ENCODE data around the gene PCBP1. TPM values are rescaled to one million over a fixed set of nuclear protein-coding genes. Genes with fewer than 3 reads are reported as not detected.
"Not testable (repeated sequence)": the region's sequence is repeated elsewhere in the genome, so short reads cannot be mapped to it uniquely, and the experiment has no call there.

Gene PCBP1
- total RNA-seq, 1 donor: 55.7 TPM

- no peak for DNase-seq (ENCODE audit: insufficient read length, low spot score, missing footprints)
- TF ChIP-seq, protein P1, sequence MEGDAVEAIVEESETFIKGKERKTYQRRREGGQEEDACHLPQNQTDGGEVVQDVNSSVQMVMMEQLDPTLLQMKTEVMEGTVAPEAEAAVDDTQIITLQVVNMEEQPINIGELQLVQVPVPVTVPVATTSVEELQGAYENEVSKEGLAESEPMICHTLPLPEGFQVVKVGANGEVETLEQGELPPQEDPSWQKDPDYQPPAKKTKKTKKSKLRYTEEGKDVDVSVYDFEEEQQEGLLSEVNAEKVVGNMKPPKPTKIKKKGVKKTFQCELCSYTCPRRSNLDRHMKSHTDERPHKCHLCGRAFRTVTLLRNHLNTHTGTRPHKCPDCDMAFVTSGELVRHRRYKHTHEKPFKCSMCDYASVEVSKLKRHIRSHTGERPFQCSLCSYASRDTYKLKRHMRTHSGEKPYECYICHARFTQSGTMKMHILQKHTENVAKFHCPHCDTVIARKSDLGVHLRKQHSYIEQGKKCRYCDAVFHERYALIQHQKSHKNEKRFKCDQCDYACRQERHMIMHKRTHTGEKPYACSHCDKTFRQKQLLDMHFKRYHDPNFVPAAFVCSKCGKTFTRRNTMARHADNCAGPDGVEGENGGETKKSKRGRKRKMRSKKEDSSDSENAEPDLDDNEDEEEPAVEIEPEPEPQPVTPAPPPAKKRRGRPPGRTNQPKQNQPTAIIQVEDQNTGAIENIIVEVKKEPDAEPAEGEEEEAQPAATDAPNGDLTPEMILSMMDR (IDR thresholded peaks at IDR 0.05; ENCODE audit: extremely low read depth, low read depth, low read length): no peak
- Histone ChIP-seq H3K27ac (ENCODE audit: low read depth, low read length) (no peak overlapping the region), H3K36me3 (ENCODE audit: insufficient read depth, low read length) (no peaks in the 10 kb centered on the region), H3K4me2 (ENCODE audit: insufficient read depth, low read length) (no peak overlapping the region), H3K4me1 (ENCODE audit: insufficient read depth, low read length) (peaks cover 26% of the 10 kb centered on the region), H3K9me3 (ENCODE audit: low read depth, low read length) (no peaks in the 10 kb centered on the region), H3K27me3 (ENCODE audit: insufficient read depth, low read length) (no peaks in the 10 kb centered on the region), H2AFZ (ENCODE audit: low read length) (peak overlapping the region; percentile 33), H4K20me1 (ENCODE audit: insufficient read depth, low read length) (no peaks in the 10 kb centered on the region), H3K4me3 (ENCODE audit: insufficient read depth, low read length) (no peak overlapping the region), H3K79me2 (ENCODE audit: insufficient read depth, low read length) (no peaks in the 10 kb centered on the region)
Measured at GRCh38 chr2:70103531-70104061, 16.3 kb downstream of the PCBP1 start.

DNA sequence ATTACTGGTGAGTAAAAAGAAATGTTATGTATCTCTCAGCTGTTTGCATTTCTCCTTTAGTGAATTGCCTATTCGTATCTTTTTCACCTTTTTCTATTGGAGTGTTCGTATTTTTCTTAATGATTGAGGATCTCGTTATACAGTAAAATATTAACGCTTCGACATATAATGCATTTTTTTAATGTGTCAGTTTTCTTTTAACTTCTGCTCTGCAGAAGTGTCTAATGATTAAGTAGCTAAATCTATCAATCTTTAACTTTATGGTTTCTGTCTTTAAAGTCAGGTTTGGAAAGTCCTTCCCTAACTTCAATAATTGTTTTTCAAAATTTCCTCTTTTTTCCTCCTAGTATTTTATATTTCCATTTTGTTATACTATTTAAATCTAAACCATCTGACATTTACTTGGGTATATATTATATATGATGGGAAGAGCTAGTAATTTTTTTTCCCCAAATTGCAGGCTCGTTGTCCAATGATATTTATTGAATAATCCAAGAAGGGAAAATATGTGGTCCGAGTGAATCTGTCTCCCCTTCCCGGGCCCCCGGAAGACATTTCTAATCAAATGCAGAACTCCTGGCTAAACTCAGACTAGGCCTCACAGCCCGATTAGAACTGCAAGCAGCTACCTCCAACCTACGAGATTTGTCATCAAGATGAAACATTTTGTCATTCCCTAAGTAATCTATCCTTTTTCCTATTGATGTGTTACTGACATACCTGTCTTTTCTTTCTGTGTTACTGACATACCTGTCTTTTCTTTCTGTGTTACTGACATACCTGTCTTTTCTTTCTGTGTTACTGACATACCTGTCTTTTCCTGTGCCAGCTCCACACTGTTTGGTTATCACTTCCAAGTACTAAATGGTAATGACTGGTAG lies 17.2 kb downstream of the PCBP1 start:
- Histone ChIP-seq H4K20me1 (ENCODE audit: insufficient read depth, low read length) (no peaks in the 10 kb centered on the region), H3K27ac (ENCODE audit: low read depth, low read length) (peak overlapping the region; percentile 82), H3K4me1 (ENCODE audit: insufficient read depth, low read length) (peaks cover 28% of the 10 kb centered on the region), H3K9me3 (ENCODE audit: low read depth, low read length) (no peaks in the 10 kb centered on the region), H3K4me2 (ENCODE audit: insufficient read depth, low read length) (peak overlapping the region; percentile 65), H3K27me3 (ENCODE audit: insufficient read depth, low read length) (no peaks in the 10 kb centered on the region), H2AFZ (ENCODE audit: low read length) (peak overlapping the region; percentile 94), H3K36me3 (ENCODE audit: insufficient read depth, low read length) (no peaks in the 10 kb centered on the region), H3K79me2 (ENCODE audit: insufficient read depth, low read length) (no peaks in the 10 kb centered on the region), H3K4me3 (ENCODE audit: insufficient read depth, low read length) (peak overlapping the region; percentile 16)
- DNase-seq (ENCODE audit: insufficient read length, low spot score, missing footprints): peak; percentile 63
- TF ChIP-seq, protein P1 (IDR thresholded peaks at IDR 0.05; ENCODE audit: extremely low read depth, low read depth, low read length): no peak

GRCh38 chr2:70106138-70106537 lies 18.9 kb downstream of the PCBP1 start:
- not testable (repeated sequence) for H3K4me3 ChIP-seq (ENCODE audit: insufficient read depth, low read length); H3K9me3 ChIP-seq (ENCODE audit: low read depth, low read length); H3K79me2 ChIP-seq (ENCODE audit: insufficient read depth, low read length); DNase-seq (ENCODE audit: insufficient read length, low spot score, missing footprints); H3K4me2 ChIP-seq (ENCODE audit: insufficient read depth, low read length); H4K20me1 ChIP-seq (ENCODE audit: insufficient read depth, low read length); H2AFZ ChIP-seq (ENCODE audit: low read length); H3K27ac ChIP-seq (ENCODE audit: low read depth, low read length); H3K27me3 ChIP-seq (ENCODE audit: insufficient read depth, low read length); H3K36me3 ChIP-seq (ENCODE audit: insufficient read depth, low read length)
- H3K4me1 ChIP-seq (ENCODE audit: insufficient read depth, low read length): peaks cover 28% of the 10 kb centered on the region

- not testable (repeated sequence) for H3K27ac ChIP-seq (ENCODE audit: low read depth, low read length); H3K4me3 ChIP-seq (ENCODE audit: insufficient read depth, low read length); H4K20me1 ChIP-seq (ENCODE audit: insufficient read depth, low read length); H3K27me3 ChIP-seq (ENCODE audit: insufficient read depth, low read length); H2AFZ ChIP-seq (ENCODE audit: low read length); H3K9me3 ChIP-seq (ENCODE audit: low read depth, low read length); H3K4me2 ChIP-seq (ENCODE audit: insufficient read depth, low read length); H3K36me3 ChIP-seq (ENCODE audit: insufficient read depth, low read length); H3K79me2 ChIP-seq (ENCODE audit: insufficient read depth, low read length); DNase-seq (ENCODE audit: insufficient read length, low spot score, missing footprints)
- peaks cover 37% of the 10 kb centered on the region for H3K4me1 ChIP-seq (ENCODE audit: insufficient read depth, low read length)
Measured at GRCh38 chr2:70110397-70110796, 23.1 kb downstream of the PCBP1 start.
